Measurements from ENCODE around the gene C17orf67. TPM values are rescaled to one million over a fixed set of nuclear protein-coding genes. Genes with fewer than 3 reads are reported as not detected.

C17orf67 gene
- total and polyA plus RNA-seq, 2 experiments from 2014 or later = 1.0 to 3.7 TPM

- Mint-ChIP-seq H3K4me3 (no peak overlapping the region), H3K27ac (no peak overlapping the region), H3K27me3 (ENCODE audit: insufficient read depth, low read depth, poor library complexity) (peaks cover 11% of the 10 kb centered on the region), H3K36me3 (ENCODE audit: low read depth) (peaks cover 8% of the 10 kb centered on the region), H3K4me1 (peaks cover 5% of the 10 kb centered on the region), H3K9me3 (peaks cover 9% of the 10 kb centered on the region)
- no peaks in the 10 kb centered on the region for H3K36me3 ChIP-seq (ENCODE audit: insufficient read depth)
- TF ChIP-seq JUNB (IDR thresholded peaks at IDR 0.05; ENCODE audit: unreplicated experiment) (no peak), EZH2 (IDR thresholded peaks at IDR 0.05; ENCODE audit: low read depth, unreplicated experiment) (no peak), CTCF (conservative IDR thresholded peaks at IDR 0.05; ENCODE audit: low read depth in 2 of 2) (no peak), NANOG (IDR thresholded peaks at IDR 0.05; ENCODE audit: borderline replicate concordance) (no peak), ZNF331 (CRISPR knock-in tag; IDR thresholded peaks at IDR 0.05; ENCODE audit: low read depth) (no peak), EZH2phosphoT487 (IDR thresholded peaks at IDR 0.05; ENCODE audit: unreplicated experiment) (no peak), POLR2AphosphoS5 (IDR thresholded peaks at IDR 0.05; ENCODE audit: low read depth) (no peak), ZNF114 (CRISPR knock-in tag; IDR thresholded peaks at IDR 0.05) (no peak), CREB1 (CRISPR knock-in tag; IDR thresholded peaks at IDR 0.05; ENCODE audit: low read depth) (no peak), REST (IDR thresholded peaks at IDR 0.05; ENCODE audit: unreplicated experiment) (no peak), STAT1 (IDR thresholded peaks at IDR 0.05; ENCODE audit: unreplicated experiment) (no peak)
- TF ChIP-seq, protein P1, sequence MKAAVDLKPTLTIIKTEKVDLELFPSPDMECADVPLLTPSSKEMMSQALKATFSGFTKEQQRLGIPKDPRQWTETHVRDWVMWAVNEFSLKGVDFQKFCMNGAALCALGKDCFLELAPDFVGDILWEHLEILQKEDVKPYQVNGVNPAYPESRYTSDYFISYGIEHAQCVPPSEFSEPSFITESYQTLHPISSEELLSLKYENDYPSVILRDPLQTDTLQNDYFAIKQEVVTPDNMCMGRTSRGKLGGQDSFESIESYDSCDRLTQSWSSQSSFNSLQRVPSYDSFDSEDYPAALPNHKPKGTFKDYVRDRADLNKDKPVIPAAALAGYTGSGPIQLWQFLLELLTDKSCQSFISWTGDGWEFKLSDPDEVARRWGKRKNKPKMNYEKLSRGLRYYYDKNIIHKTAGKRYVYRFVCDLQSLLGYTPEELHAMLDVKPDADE (IDR thresholded peaks at IDR 0.05) = no peak
- TF ChIP-seq, protein P2, sequence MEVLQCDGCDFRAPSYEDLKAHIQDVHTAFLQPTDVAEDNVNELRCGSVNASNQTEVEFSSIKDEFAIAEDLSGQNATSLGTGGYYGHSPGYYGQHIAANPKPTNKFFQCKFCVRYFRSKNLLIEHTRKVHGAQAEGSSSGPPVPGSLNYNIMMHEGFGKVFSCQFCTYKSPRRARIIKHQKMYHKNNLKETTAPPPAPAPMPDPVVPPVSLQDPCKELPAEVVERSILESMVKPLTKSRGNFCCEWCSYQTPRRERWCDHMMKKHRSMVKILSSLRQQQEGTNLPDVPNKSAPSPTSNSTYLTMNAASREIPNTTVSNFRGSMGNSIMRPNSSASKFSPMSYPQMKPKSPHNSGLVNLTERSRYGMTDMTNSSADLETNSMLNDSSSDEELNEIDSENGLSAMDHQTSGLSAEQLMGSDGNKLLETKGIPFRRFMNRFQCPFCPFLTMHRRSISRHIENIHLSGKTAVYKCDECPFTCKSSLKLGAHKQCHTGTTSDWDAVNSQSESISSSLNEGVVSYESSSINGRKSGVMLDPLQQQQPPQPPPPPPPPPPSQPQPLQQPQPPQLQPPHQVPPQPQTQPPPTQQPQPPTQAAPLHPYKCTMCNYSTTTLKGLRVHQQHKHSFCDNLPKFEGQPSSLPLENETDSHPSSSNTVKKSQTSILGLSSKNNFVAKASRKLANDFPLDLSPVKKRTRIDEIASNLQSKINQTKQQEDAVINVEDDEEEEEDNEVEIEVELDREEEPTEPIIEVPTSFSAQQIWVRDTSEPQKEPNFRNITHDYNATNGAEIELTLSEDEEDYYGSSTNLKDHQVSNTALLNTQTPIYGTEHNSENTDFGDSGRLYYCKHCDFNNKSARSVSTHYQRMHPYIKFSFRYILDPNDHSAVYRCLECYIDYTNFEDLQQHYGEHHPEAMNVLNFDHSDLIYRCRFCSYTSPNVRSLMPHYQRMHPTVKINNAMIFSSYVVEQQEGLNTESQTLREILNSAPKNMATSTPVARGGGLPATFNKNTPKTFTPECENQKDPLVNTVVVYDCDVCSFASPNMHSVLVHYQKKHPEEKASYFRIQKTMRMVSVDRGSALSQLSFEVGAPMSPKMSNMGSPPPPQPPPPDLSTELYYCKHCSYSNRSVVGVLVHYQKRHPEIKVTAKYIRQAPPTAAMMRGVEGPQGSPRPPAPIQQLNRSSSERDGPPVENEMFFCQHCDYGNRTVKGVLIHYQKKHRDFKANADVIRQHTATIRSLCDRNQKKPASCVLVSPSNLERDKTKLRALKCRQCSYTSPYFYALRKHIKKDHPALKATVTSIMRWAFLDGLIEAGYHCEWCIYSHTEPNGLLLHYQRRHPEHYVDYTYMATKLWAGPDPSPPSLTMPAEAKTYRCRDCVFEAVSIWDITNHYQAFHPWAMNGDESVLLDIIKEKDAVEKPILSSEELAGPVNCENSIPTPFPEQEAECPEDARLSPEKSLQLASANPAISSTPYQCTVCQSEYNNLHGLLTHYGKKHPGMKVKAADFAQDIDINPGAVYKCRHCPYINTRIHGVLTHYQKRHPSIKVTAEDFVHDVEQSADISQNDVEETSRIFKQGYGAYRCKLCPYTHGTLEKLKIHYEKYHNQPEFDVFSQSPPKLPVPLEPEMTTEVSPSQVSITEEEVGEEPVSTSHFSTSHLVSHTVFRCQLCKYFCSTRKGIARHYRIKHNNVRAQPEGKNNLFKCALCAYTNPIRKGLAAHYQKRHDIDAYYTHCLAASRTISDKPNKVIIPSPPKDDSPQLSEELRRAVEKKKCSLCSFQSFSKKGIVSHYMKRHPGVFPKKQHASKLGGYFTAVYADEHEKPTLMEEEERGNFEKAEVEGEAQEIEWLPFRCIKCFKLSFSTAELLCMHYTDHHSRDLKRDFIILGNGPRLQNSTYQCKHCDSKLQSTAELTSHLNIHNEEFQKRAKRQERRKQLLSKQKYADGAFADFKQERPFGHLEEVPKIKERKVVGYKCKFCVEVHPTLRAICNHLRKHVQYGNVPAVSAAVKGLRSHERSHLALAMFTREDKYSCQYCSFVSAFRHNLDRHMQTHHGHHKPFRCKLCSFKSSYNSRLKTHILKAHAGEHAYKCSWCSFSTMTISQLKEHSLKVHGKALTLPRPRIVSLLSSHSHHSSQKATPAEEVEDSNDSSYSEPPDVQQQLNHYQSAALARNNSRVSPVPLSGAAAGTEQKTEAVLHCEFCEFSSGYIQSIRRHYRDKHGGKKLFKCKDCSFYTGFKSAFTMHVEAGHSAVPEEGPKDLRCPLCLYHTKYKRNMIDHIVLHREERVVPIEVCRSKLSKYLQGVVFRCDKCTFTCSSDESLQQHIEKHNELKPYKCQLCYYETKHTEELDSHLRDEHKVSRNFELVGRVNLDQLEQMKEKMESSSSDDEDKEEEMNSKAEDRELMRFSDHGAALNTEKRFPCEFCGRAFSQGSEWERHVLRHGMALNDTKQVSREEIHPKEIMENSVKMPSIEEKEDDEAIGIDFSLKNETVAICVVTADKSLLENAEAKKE (CRISPR knock-in tag; IDR thresholded peaks at IDR 0.05) = no peak
- no peak overlapping the region for H3K27ac ChIP-seq (ENCODE audit: low read depth)
- no peak overlapping the region for H3K4me2 ChIP-seq
- H2AFZ ChIP-seq = no peak overlapping the region
- H3K4me3 ChIP-seq = no peak overlapping the region
- H3F3A ChIP-seq (replicated peaks; ENCODE audit: low read depth) = no peaks in the 10 kb centered on the region
- no peaks in the 10 kb centered on the region for H3K79me2 ChIP-seq (replicated peaks; ENCODE audit: insufficient read depth)
- H3K9me2 ChIP-seq (ENCODE audit: insufficient read depth) = 0 out of 2 replicates have a peak, but pooled peaks cover 5% of the 10 kb centered on the region
- H3K4me1 ChIP-seq (ENCODE audit: insufficient read depth) = no peaks in the 10 kb centered on the region
- DNase-seq (ENCODE audit: low spot score) (no peak), ATAC-seq (no peak)
- H4K20me1 ChIP-seq (replicated peaks; ENCODE audit: insufficient read depth) = no peaks in the 10 kb centered on the region
- no peaks in the 10 kb centered on the region for H3K27me3 ChIP-seq (ENCODE audit: insufficient read depth)
Observed at GRCh38 chr17:56793957-56794356, 39.8 kb downstream of the C17orf67 start.

Data from GM23338 (cell line).